Measurements from ENCODE around the gene TMEM61. TPM values are rescaled to one million over a fixed set of nuclear protein-coding genes. Genes with fewer than 3 reads are reported as not detected.

Gene TMEM61
- polyA plus RNA-seq, 1 of the 3 experiments (the other 2 are of a cell fraction) = not detected

GRCh38 chr1:54945393-54945936 lies 35.0 kb upstream of the TMEM61 start:
- no peak overlapping the region for H3K4me2 ChIP-seq
- CTCF ChIA-PET = interaction anchor here (0.6 to 15.1 kb wide), 39 partner anchors 11 to 1759 kb away, joined by 3 to 390 read pairs (median 5); partner anchors contain the start of genes BSND and DHCR24
- no peaks in the 10 kb centered on the region for H3F3A ChIP-seq (replicated peaks; ENCODE audit: insufficient read depth)
- DNase-seq = no peak
- no peaks in the 10 kb centered on the region for H3K36me3 ChIP-seq (replicated peaks in 1 of 2; ENCODE audit: control insufficient read depth in 1 of 2, insufficient read depth in 2 of 2, low read length in 1 of 2)
- H3K79me2 ChIP-seq (ENCODE audit: insufficient read depth) = no peaks in the 10 kb centered on the region
- no peak for TF ChIP-seq GATA2 (CRISPR knock-in tag; IDR thresholded peaks at IDR 0.05)
- TF ChIP-seq, protein P1, sequence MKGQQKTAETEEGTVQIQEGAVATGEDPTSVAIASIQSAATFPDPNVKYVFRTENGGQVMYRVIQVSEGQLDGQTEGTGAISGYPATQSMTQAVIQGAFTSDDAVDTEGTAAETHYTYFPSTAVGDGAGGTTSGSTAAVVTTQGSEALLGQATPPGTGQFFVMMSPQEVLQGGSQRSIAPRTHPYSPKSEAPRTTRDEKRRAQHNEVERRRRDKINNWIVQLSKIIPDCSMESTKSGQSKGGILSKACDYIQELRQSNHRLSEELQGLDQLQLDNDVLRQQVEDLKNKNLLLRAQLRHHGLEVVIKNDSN (IDR thresholded peaks at IDR 0.05; ENCODE audit: borderline replicate concordance, low read depth) = no peak
- H3K9me2 ChIP-seq = no peaks in the 10 kb centered on the region
- H3K4me3 ChIP-seq (ENCODE audit: low read depth in 2 of 2, low read length in 1 of 2) = no peak overlapping the region
- H2AFZ ChIP-seq (ENCODE audit: low read depth) = no peak overlapping the region
- H3K4me1 ChIP-seq (ENCODE audit: control insufficient read depth in 1 of 2, insufficient read depth in 2 of 2, low read depth in 1 of 2, low read length in 1 of 2) = peaks cover 4 to 6% of the 10 kb centered on the region in 2 experiments; a peak in 2 of 4 replicates
- H3K9ac ChIP-seq = no peak overlapping the region
- POLR2A ChIA-PET = interaction anchor here (1.0 kb wide), 1 partner anchor 51 kb away, joined by 3 read pairs; no protein-coding TSS in a partner anchor
- no peaks in the 10 kb centered on the region for H3K27me3 ChIP-seq (ENCODE audit: insufficient read depth)
- H3K9me3 ChIP-seq = no peaks in the 10 kb centered on the region
- no peaks in the 10 kb centered on the region for H4K20me1 ChIP-seq (ENCODE audit: insufficient read depth)
- 48% methylated on average over 6 of the region's 6 CpGs for WGBS (ENCODE audit: low lambda C conversion rate)
- no peak overlapping the region for H3K27ac ChIP-seq (ENCODE audit: low read depth in 2 of 2, low read length in 1 of 2)

- peaks cover 7 to 9% of the 10 kb centered on the region in 2 experiments; a peak in 2 of 4 replicates for H3K4me1 ChIP-seq (ENCODE audit: control insufficient read depth in 1 of 2, insufficient read depth in 2 of 2, low read depth in 1 of 2, low read length in 1 of 2)
- no peak for DNase-seq
- H3K36me3 ChIP-seq (replicated peaks in 1 of 2; ENCODE audit: control insufficient read depth in 1 of 2, insufficient read depth in 2 of 2, low read length in 1 of 2) = no peaks in the 10 kb centered on the region
- H3K9me3 ChIP-seq = no peaks in the 10 kb centered on the region
- no peak overlapping the region for H3K27ac ChIP-seq (ENCODE audit: low read depth in 2 of 2, low read length in 1 of 2)
- H3K27me3 ChIP-seq (ENCODE audit: insufficient read depth) = no peaks in the 10 kb centered on the region
- no peak overlapping the region for H3K4me2 ChIP-seq
- no peak overlapping the region for H3K4me3 ChIP-seq (ENCODE audit: low read depth in 2 of 2, low read length in 1 of 2)
- no peaks in the 10 kb centered on the region for H3F3A ChIP-seq (replicated peaks; ENCODE audit: insufficient read depth)
- no peaks in the 10 kb centered on the region for H4K20me1 ChIP-seq (ENCODE audit: insufficient read depth)
- H2AFZ ChIP-seq (ENCODE audit: low read depth) = no peak overlapping the region
- no peaks in the 10 kb centered on the region for H3K9me2 ChIP-seq
- POLR2A ChIA-PET = no interaction called here
- CTCF ChIA-PET = interaction anchor here (1.7 to 15.1 kb wide), 6 partner anchors 17 to 70 kb away, joined by 4 to 390 read pairs (median 58); partner anchors contain the start of gene BSND
- H3K79me2 ChIP-seq (ENCODE audit: insufficient read depth) = no peaks in the 10 kb centered on the region
- TF ChIP-seq FOXJ3 (CRISPR knock-in tag; IDR thresholded peaks at IDR 0.05) = no peak
- TF ChIP-seq RAD21 (IDR thresholded peaks at IDR 0.05; ENCODE audit: low read length) = no peak
- TF ChIP-seq JUND (IDR thresholded peaks at IDR 0.05) = no peak
- no peak for TF ChIP-seq SMC3 (IDR thresholded peaks at IDR 0.05; ENCODE audit: low read depth, low read length)
- TF ChIP-seq, protein P2, sequence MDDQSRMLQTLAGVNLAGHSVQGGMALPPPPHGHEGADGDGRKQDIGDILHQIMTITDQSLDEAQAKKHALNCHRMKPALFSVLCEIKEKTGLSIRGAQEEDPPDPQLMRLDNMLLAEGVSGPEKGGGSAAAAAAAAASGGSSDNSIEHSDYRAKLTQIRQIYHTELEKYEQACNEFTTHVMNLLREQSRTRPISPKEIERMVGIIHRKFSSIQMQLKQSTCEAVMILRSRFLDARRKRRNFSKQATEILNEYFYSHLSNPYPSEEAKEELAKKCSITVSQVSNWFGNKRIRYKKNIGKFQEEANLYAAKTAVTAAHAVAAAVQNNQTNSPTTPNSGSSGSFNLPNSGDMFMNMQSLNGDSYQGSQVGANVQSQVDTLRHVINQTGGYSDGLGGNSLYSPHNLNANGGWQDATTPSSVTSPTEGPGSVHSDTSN (IDR thresholded peaks at IDR 0.05) = no peak
- TF ChIP-seq TAF1 (IDR thresholded peaks at IDR 0.05; ENCODE audit: borderline replicate concordance, low read depth, low read length) = no peak
- TF ChIP-seq ELF1 (IDR thresholded peaks at IDR 0.05) = no peak
- no peak for TF ChIP-seq EZH2phosphoT487 (IDR thresholded peaks at IDR 0.05; ENCODE audit: borderline replicate concordance, low read depth)
- TF ChIP-seq, protein P3, sequence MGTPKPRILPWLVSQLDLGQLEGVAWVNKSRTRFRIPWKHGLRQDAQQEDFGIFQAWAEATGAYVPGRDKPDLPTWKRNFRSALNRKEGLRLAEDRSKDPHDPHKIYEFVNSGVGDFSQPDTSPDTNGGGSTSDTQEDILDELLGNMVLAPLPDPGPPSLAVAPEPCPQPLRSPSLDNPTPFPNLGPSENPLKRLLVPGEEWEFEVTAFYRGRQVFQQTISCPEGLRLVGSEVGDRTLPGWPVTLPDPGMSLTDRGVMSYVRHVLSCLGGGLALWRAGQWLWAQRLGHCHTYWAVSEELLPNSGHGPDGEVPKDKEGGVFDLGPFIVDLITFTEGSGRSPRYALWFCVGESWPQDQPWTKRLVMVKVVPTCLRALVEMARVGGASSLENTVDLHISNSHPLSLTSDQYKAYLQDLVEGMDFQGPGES (IDR thresholded peaks at IDR 0.05; ENCODE audit: low read depth, low read length) = no peak
- TF ChIP-seq SIN3A (IDR thresholded peaks at IDR 0.05; ENCODE audit: borderline replicate concordance, low read depth, low read length) = no peak
- no peak for TF ChIP-seq EP300 (IDR thresholded peaks at IDR 0.05; ENCODE audit: borderline replicate concordance in 1 of 2, low read depth in 1 of 2, low read length in 1 of 2)
- no peak for TF ChIP-seq GABPA (IDR thresholded peaks at IDR 0.05; ENCODE audit: low read depth)
- no peak overlapping the region for H3K9ac ChIP-seq
- WGBS (ENCODE audit: low lambda C conversion rate) = 80% methylated on average over 5 of the region's 5 CpGs
Observed at GRCh38 chr1:54947540-54947939, 32.9 kb upstream of the TMEM61 start.

Data from SK-N-SH (cell line).